RCC 7860 (cell line): ENCODE data around the gene ZCCHC24.

ENCODE experiments used
- DNase-seq: peaks from one replicate; pipeline ENCODE4 v3.0.0-alpha.2; 2015; ENCODE audit warnings: low spot score
- FAIRE-seq: peaks from 2 replicates; lab custom pipeline; 2012; peaks lifted over from hg19 to GRCh38; lab: Jason Lieb, UNC

The ZCCHC24 gene

GRCh38 chr10:79387466-79387973 is 57.9 kb downstream of the ZCCHC24 start:
- FAIRE-seq, result no peak
- no peak for DNase-seq

GRCh38 chr10:79386637-79387465 is 58.6 kb downstream of the ZCCHC24 start:
- DNase-seq, result no peak
- no peak for FAIRE-seq

- FAIRE-seq (no peak), DNase-seq (no peak)
Measured at GRCh38 chr10:79385804-79386531, 59.5 kb downstream of the ZCCHC24 start.

- FAIRE-seq (no peak), DNase-seq (no peak)
Measured at GRCh38 chr10:79385392-79385795, 60.0 kb downstream of the ZCCHC24 start.

- FAIRE-seq (no peak), DNase-seq (no peak)
Measured at GRCh38 chr10:79384773-79385391, 60.5 kb downstream of the ZCCHC24 start.

GRCh38 chr10:79383974-79384606 is 61.3 kb downstream of the ZCCHC24 start:
- FAIRE-seq (no peak), DNase-seq (no peak)

- DNase-seq (no peak), FAIRE-seq (no peak)
Measured at GRCh38 chr10:79382491-79382941, 62.9 kb downstream of the ZCCHC24 start.

GRCh38 chr10:79381804-79382221 is 63.6 kb downstream of the ZCCHC24 start:
- FAIRE-seq (no peak), DNase-seq (peak; percentile 92)

- DNase-seq (no peak), FAIRE-seq (no peak)
Measured at GRCh38 chr10:79380946-79381721, 64.3 kb downstream of the ZCCHC24 start.

- no peak for FAIRE-seq
- no peak for DNase-seq
Measured at GRCh38 chr10:79380125-79380945, 65.1 kb downstream of the ZCCHC24 start.

- FAIRE-seq (no peak), DNase-seq (no peak)
Measured at GRCh38 chr10:79379512-79380124, 65.8 kb downstream of the ZCCHC24 start.

- FAIRE-seq, result no peak
- DNase-seq, result no peak
Measured at GRCh38 chr10:79378647-79379511, 66.5 kb downstream of the ZCCHC24 start.

GRCh38 chr10:79378383-79378646 is 67.1 kb downstream of the ZCCHC24 start:
- FAIRE-seq (no peak), DNase-seq (no peak)

- DNase-seq (no peak), FAIRE-seq (no peak)
Measured at GRCh38 chr10:79377557-79378382, 67.7 kb downstream of the ZCCHC24 start.

GRCh38 chr10:79376751-79377556 is 68.5 kb downstream of the ZCCHC24 start:
- FAIRE-seq, result no peak
- no peak for DNase-seq

- DNase-seq (no peak), FAIRE-seq (no peak)
Measured at GRCh38 chr10:79376078-79376628, 69.3 kb downstream of the ZCCHC24 start.
